Measurements from ENCODE around the gene SLC39A7. TPM values are rescaled to one million over a fixed set of nuclear protein-coding genes. Genes with fewer than 3 reads are reported as not detected.
A peak's percentile ranks its signal among the peaks of the same experiment; 100 is the strongest.

The SLC39A7 gene
- polyA plus RNA-seq, 1 donor from 2014 or later, result 23.1 TPM

GRCh38 chr6:33203443-33204164 is 2.9 kb downstream of the SLC39A7 start:
- Mint-ChIP-seq H3K36me3 (peaks cover 11% of the 10 kb centered on the region), H3K4me1 (peaks cover 35 to 42% (median 41%) of the 10 kb centered on the region in 3 donors), H3K27me3 (no peaks in the 10 kb centered on the region), H3K27ac (peak overlapping the region in 1 of 3 donors; percentile 94), H3K4me3 (peak overlapping the region; percentile 89 to 99 (median 96)), H3K9me3 (no peaks in the 10 kb centered on the region)

DNA sequence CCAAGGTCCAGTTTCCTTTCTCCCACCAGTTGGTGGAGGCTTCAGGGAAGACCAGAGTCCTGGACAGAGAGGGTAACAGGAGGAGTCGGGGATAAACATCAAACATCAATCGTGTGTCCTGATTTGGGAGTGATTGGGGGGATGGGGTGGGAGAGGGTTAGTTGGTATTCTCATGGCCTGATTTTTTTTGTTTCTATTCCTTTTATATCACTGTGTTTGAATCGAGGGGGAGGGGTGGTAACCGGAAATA is 3.4 kb downstream of the SLC39A7 start:
- peaks cover 10% of the 10 kb centered on the region for H3K36me3 Mint-ChIP-seq
- peaks cover 36 to 43% (median 39%) of the 10 kb centered on the region in 3 donors for H3K4me1 Mint-ChIP-seq
- no peaks in the 10 kb centered on the region for H3K27me3 Mint-ChIP-seq
- no peaks in the 10 kb centered on the region for H3K9me3 Mint-ChIP-seq
- peak overlapping the region in 2 of 3 donors; percentile 59 to 94 for H3K27ac Mint-ChIP-seq
- H3K4me3 Mint-ChIP-seq, result peak overlapping the region; percentile 89 to 99 (median 96)

DNA sequence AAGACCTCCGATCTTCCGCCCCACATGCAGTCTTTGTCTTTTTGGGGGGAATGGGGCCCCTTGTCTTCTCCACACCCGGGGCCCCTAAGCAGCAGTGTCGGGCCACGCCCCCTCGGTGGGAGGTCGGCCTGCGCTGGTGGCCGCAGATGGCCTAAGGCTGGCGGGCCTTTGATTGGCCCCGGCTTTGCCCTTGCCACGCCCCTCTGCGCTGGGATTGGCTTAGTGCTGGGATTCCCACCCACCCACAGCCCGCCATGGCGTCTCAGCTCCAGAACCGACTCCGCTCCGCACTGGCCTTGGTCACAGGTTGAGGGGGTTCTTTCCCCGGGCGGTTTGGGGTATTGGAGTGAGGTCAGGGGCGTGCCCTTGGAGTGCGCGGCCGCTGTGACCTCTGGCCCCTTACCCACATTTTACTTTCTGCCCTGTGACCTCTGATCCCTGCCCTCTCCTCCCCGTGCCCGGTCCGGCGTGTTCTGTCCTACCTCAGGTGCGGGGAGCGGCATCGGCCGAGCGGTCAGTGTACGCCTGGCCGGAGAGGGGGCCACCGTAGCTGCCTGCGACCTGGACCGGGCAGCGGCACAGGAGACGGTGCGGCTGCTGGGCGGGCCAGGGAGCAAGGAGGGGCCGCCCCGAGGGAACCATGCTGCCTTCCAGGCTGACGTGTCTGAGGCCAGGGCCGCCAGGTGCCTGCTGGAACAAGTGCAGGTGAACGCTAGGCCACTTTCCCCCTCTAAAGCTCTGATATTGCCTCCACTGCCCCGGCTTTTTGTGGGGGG is 3.9 kb downstream of the SLC39A7 start, which contains the start of gene HSD17B8:
HSD17B8 (plus strand) TSS at position 241 of the 776 bp plus-strand sequence; CDS start at position 255, 14 bp downstream.
- Mint-ChIP-seq H3K27ac (peak within 1 kb of the TSS; percentile 58 to 94 (median 89)), H3K27me3 (no peaks in the 10 kb centered on the region), H3K9me3 (no peaks in the 10 kb centered on the region), H3K4me1 (peaks cover 36 to 42% (median 39%) of the 10 kb centered on the region in 3 donors), H3K4me3 (peak within 1 kb of the TSS; percentile 89 to 99 (median 96)), H3K36me3 (peaks cover 10% of the 10 kb centered on the region)

DNA sequence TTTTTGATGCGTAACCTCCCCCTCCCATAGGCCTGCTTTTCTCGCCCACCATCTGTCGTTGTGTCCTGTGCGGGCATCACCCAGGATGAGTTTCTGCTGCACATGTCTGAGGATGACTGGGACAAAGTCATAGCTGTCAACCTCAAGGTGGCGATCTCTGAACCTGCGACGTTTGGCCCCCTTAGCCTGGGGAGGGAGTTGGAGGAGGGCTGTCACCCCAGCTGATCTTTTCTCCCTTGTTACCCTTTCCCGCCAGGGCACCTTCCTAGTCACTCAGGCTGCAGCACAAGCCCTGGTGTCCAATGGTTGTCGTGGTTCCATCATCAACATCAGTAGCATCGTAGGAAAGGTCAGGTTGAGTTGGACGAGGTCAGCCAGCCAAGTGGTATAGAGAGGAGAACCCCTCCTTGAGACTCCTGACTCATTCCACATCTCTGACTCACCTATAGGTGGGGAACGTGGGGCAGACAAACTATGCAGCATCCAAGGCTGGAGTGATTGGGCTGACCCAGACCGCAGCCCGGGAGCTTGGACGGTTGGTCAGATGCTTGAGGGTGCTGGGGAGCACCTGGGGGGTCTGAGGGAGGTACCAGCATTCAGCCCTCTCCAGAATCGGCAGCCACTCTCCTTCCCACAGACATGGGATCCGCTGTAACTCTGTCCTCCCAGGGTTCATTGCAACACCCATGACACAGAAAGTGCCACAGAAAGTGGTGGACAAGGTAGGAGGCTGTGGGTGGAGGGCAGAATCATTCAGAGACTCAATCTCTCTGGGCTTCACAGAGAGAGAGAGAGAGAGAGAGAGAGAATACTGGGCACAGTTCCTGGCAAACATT is 4.7 kb downstream of the SLC39A7 start:
- Mint-ChIP-seq H3K9me3 (no peaks in the 10 kb centered on the region), H3K36me3 (peaks cover 11% of the 10 kb centered on the region), H3K27ac (peak overlapping the region; percentile 58 to 94 (median 89)), H3K4me3 (peak overlapping the region; percentile 89 to 99 (median 96)), H3K27me3 (no peaks in the 10 kb centered on the region), H3K4me1 (peaks cover 38 to 42% (median 38%) of the 10 kb centered on the region in 3 donors)

DNA sequence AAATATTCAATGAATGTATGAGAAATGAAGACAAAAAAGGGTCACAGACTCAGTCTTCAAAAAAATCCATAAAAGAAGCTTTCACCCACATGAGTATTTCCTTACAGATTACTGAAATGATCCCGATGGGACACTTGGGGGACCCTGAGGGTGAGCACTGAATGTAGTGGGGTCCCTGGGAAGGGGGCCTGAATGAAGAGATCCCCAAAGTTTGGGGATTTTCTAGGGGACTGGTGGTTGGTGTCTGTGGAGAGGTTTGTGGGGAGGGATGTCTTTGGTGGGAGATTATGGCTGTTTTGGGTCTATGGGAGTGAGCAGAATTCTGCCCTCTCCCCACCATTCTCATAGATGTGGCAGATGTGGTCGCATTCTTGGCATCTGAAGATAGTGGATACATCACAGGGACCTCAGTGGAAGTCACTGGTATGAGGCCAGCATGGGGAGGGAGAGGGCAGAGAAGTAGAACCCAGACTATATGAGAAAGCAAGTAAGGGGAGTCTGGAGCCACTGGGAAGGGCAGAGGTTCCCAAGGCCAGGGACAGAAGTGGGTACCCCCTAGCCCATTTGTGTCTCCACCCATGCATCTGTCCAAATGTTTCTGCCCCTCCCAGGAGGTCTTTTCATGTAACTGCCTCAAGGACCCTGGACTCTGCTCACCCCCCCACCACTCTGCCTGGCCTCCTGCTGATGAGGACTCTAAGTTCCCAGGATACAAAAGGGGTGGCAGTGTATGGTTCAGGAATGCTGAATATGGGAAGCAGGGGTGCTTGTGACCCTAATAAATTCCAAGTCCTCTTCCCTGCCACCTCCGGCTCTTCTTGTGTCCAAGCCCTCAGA is 5.6 kb downstream of the SLC39A7 start:
- H3K4me3 Mint-ChIP-seq, result peak overlapping the region; percentile 89 to 99 (median 96)
- peak overlapping the region in 2 of 3 donors; percentile 11 to 94 for H3K27ac Mint-ChIP-seq
- H3K9me3 Mint-ChIP-seq, result no peaks in the 10 kb centered on the region
- peaks cover 14% of the 10 kb centered on the region for H3K36me3 Mint-ChIP-seq
- H3K27me3 Mint-ChIP-seq, result no peaks in the 10 kb centered on the region
- H3K4me1 Mint-ChIP-seq, result peaks cover 33 to 40% (median 35%) of the 10 kb centered on the region in 3 donors

- Mint-ChIP-seq H3K4me1 (peaks cover 29 to 34% (median 33%) of the 10 kb centered on the region in 3 donors), H3K9me3 (no peaks in the 10 kb centered on the region), H3K27ac (peak overlapping the region in 1 of 3 donors; percentile 90), H3K27me3 (peaks cover under 1% of the 10 kb centered on the region), H3K4me3 (peak overlapping the region; percentile 88 to 99 (median 92)), H3K36me3 (peaks cover 15% of the 10 kb centered on the region)
These were observed 6.3 kb downstream of the SLC39A7 start for GRCh38 chr6:33206864-33207551.

- Mint-ChIP-seq H3K27me3 (peaks cover 6% of the 10 kb centered on the region), H3K9me3 (no peaks in the 10 kb centered on the region), H3K36me3 (peaks cover 11% of the 10 kb centered on the region), H3K27ac (peak overlapping the region; percentile 89 to 93 (median 90)), H3K4me3 (peak overlapping the region; percentile 88 to 92 (median 90)), H3K4me1 (peaks cover 25 to 36% (median 29%) of the 10 kb centered on the region in 3 donors)
These were observed 7.0 kb downstream of the SLC39A7 start for GRCh38 chr6:33207552-33208090.

DNA sequence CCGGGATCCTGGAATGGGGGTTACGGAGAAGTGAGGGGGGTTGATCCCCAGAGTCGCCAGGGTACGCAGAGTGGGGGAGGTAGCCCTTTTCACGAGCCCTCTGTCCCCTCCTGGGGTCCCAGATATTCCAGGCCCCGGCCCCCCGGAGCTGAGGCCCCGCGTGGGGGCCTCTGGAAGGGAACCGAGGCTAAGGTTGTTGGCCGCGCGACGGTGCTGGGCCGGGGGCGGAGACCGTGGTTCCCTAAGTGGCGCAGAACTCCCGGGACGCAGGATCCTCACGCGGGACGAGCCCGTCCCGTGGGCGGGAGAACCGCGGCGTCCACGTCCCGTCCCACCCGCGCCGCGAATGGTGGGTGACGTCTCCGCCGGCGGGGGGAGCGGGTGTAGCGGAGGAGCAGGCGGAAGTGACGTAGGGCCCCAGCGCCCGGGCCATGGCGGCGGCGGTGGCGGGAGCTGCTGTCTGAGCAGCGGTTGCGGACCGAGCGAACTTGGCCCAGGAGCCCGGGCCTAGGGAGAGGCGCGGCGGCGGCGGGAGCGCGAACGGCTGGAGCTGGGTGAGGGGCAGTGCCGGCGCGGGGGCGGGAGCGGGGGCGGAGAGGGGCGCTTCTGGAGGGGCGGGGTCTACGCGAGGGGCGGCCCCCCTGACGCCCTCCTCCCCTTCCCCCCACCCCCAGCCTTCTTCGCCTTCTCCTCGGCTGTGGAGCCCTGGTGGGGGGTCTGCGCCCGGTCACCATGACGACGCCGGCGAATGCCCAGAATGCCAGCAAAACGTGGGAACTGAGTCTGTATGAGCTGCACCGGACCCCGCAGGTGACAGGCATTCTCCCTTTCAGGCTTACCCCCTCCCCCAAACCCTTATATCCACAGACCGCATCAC is 7.7 kb downstream of the SLC39A7 start, which contains the start of gene RING1:
RING1 (plus strand) TSS at position 410 of the 877 bp plus-strand sequence; CDS start at position 733, 323 bp downstream.
- Mint-ChIP-seq H3K27me3 (peaks cover 13% of the 10 kb centered on the region), H3K36me3 (peaks cover 6% of the 10 kb centered on the region), H3K9me3 (no peaks in the 10 kb centered on the region), H3K27ac (peak within 1 kb of the TSS; percentile 90 to 93 (median 91)), H3K4me3 (peak within 1 kb of the TSS; percentile 88 to 92 (median 90)), H3K4me1 (peaks cover 24 to 36% (median 29%) of the 10 kb centered on the region in 3 donors)

DNA sequence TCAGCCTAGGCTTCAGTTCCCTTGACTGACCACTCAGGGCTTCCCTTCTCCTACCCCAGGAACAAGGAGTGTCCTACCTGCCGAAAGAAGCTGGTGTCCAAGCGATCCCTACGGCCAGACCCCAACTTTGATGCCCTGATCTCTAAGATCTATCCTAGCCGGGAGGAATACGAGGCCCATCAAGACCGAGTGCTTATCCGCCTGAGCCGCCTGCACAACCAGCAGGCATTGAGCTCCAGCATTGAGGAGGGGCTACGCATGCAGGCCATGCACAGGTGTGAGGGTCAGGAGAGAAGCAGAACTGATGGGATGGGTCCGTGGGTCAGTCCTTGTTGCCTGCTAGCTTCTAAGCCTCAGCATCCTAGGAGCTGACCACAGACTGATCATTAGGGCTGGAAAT is 9.2 kb downstream of the SLC39A7 start:
- Mint-ChIP-seq H3K27me3 (peaks cover 20% of the 10 kb centered on the region), H3K4me3 (peak overlapping the region in 3 of 4 donors; percentile 88 to 92 (median 88)), H3K27ac (peak overlapping the region in 1 of 3 donors; percentile 90), H3K36me3 (peaks cover 6% of the 10 kb centered on the region), H3K9me3 (no peaks in the 10 kb centered on the region), H3K4me1 (peaks cover 24 to 30% (median 26%) of the 10 kb centered on the region in 3 donors)

GRCh38 chr6:33211136-33211535 is 10.5 kb downstream of the SLC39A7 start:
- Mint-ChIP-seq H3K4me1 (peaks cover 17 to 21% (median 17%) of the 10 kb centered on the region in 3 donors), H3K27me3 (peaks cover 20% of the 10 kb centered on the region), H3K27ac (no peak overlapping the region), H3K4me3 (no peak overlapping the region), H3K9me3 (no peaks in the 10 kb centered on the region), H3K36me3 (peaks cover 6% of the 10 kb centered on the region)

- H3K27ac Mint-ChIP-seq, result no peak overlapping the region
- H3K27me3 Mint-ChIP-seq, result peaks cover 20% of the 10 kb centered on the region
- H3K9me3 Mint-ChIP-seq, result no peaks in the 10 kb centered on the region
- H3K4me1 Mint-ChIP-seq, result peaks cover 14 to 18% (median 16%) of the 10 kb centered on the region in 3 donors
- peaks cover 6% of the 10 kb centered on the region for H3K36me3 Mint-ChIP-seq
- H3K4me3 Mint-ChIP-seq, result peak overlapping the region in 2 of 4 donors; percentile 3 to 69
These were observed 11.2 kb downstream of the SLC39A7 start for GRCh38 chr6:33211666-33212422.

DNA sequence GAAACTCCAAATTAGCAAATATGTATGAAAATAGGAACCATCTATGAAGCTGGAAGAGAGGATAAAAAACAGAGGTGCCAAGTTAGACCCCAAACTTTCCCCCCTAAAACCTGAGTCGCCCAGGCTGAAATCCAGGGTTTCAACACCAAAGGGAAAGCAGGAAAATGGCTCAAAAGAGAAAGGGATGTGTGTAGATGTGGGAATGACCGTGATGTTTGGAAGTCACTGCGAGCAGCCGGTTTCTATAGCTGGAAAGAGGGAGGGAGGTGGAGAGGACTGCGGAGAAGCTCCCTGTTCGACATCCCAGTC is 12.1 kb downstream of the SLC39A7 start:
- H3K9me3 Mint-ChIP-seq, result no peaks in the 10 kb centered on the region
- H3K36me3 Mint-ChIP-seq, result peaks cover 6% of the 10 kb centered on the region
- H3K27ac Mint-ChIP-seq, result peak overlapping the region in 1 of 3 donors; percentile 88
- peaks cover 13 to 18% (median 16%) of the 10 kb centered on the region in 3 donors for H3K4me1 Mint-ChIP-seq
- peaks cover 21% of the 10 kb centered on the region for H3K27me3 Mint-ChIP-seq
- peak overlapping the region in 2 of 4 donors; percentile 64 to 69 for H3K4me3 Mint-ChIP-seq

Data from IgD-negative memory B cell (primary cell).